ENCODE measurements around the gene TSPAN18.

TSPAN18 gene

DNA sequence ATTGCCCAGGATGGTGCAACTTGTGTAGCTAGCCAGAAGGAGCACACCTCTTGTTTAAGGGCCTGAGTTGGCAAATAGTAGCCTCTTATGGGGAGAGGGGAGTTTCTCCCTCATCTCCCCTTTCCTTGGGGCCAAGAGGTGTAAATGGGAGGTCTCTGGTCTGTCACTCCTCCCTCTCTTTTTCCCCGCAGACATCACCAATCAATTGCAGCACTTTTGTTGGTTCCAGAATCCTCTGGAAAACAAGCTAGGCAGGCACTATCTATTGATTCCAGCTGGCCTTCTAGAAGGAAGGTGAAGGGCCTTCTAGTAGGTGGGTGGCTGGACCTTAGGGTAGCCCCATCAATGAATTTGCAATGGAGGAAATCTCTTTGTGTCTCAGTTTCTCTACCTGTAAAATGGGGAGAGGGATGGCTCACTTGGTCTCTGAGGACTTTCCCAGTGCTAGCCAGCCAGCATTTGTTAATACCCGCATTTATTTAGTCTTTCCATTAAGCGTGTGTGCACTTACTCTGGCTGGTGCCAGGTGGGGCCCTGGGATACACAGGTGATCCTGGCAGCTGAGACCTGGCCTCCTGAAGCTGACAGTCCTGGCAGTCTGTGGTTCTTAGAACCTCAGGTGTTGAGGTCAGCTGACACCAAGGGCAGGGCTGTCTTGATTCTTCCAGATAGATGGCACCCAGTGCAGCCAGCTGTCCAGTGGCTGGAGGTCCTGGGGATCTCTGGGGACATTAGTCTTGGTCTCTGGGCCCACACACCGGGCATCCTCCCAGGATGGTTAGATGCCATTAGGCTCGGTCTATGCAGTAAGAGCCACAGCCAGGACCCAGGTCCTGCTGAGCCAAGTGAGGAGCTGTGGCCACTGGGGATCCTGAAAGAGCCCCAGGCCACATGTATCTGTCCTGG is 51.7 kb downstream of the TSPAN18 start:
- DNase-seq, result no peak

DNA sequence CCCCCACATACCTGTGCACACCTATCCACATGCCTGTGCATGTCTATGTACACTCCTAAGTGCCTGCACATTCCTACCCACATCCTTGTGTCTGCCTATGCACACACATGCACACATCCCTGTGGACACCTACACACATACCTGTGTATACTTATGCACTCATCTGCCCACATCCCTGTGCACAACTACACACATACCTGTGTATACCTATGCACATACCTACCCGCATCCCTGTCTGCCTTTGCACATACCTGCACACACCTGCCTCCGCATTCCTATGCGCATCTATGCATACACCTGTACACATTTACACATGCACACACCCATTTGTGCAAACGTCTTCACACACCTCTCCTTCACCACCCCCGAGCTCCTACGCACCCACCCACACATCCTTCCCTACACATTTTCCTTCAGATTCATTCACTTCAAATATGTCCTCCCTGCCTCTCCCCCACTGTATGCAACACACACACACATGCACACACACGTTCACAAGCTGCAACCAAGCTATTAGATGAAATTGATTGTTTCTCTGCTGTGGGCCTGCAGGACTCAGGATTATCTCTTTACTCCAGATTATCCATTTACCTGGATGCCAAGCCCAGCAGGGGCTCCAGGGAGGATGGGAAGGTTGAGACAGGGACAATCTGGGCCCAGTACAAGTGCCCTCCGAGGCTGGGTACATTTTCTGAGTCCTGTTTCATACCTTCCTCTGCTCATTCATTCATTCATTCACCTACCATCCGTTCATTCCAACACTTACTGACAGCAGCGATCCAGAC is 53.2 kb downstream of the TSPAN18 start:
- no peak for DNase-seq

DNA sequence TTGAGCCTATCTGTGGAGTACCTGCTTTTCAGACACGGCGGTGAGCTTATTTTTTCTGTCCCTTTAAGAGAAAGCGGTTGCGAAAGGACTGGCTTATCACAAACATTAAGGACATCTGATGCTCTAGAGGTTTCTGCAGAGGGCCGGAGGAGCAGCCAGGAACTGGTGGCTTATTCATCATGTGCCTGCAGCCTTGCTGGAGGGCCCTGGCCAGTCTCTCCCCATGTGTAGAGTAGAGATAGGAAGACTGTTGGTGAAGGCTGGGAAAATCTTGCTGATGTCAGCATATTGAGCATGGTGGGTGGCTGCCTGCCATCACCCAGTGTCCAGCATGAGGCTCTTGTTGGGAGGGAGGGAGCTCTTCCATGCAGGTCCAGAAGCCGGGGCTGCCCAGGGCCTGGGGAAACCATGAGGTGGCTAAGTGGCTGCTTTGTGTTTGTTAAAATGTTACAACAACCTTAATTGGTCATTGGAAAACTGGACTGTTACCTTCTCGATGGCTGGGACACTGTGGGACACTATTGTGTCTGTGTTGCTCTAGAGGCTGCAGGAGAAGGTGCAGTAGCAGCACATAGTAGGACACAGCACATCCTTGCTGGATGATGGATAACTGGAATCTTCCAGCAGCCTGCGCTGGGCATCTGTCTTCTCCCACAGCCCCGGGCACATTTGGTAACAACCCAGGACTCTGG is 54.3 kb downstream of the TSPAN18 start:
- DNase-seq, result no peak

DNA sequence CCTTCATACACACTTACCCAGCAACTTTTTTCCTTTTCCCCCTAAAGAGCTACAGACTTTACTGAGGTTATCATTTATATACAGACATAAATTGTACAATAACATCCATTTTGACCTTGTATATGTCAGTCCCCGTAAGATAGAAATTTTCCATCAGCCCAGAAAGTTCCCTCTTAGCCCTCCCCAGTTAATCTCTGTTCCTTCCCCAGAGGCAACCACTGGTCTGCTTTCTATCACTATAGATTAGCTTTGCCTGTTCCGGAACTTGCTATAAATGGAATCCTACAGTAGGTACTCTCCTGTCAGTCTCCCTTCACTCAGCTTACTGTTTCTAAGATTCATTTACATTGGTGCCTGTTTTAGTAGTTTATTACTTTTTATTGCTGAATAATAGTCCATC is 54.9 kb downstream of the TSPAN18 start:
- no peak for DNase-seq

DNA sequence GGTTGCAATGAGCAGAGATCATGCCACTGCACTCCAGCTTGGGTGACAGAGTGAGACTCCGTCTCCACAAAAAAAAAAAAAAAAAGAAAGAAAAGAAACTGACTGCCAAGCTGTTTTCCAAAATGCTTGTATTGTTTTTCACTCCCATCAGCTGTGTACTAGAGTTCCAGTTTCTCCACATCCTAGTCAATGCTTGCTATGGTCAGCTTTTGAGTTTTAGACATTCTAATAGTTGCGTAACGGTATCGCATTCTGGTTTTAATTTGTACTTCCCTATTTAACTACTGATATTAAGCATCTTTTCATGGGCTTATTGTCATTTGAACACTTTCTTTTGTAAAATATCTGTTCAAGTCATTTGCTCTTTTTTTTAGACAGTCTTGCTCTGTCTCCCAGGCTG is 55.7 kb downstream of the TSPAN18 start:
- no peak for DNase-seq

DNA sequence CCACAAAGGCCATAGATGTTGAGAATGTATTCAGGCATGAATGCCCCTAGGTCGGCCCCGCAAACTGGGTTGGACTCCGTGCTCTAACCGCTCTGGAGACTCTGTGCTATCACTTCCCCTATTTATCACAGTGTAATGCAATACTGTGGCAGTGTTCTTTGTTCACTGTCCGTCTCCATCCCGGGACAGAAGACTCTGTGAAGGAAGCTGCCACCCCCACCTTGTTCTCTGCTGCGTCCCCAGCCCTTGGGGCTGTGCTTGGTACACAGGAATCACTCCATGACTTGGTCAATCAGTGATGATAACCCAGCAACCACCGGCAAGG is 57.6 kb downstream of the TSPAN18 start:
- no peak for DNase-seq

DNA sequence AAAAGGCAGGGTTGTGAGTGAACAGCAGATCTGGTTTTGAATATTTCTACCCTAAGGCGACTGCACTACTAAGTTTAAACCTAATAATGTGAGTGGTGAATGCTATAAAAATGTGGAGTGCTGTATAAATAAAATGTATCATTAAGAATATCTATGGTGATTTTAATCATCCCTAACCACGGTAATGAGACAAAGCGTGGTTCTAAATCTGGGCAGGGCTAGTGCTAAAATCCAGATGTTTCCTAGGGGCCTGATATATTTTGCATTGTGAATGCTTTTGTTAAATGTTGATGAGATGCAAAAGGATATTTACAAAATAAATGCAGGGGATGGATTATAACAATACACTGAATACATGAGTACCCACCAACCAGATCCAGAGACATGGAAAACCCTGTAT is 58.1 kb downstream of the TSPAN18 start:
- DNase-seq, result no peak

DNA sequence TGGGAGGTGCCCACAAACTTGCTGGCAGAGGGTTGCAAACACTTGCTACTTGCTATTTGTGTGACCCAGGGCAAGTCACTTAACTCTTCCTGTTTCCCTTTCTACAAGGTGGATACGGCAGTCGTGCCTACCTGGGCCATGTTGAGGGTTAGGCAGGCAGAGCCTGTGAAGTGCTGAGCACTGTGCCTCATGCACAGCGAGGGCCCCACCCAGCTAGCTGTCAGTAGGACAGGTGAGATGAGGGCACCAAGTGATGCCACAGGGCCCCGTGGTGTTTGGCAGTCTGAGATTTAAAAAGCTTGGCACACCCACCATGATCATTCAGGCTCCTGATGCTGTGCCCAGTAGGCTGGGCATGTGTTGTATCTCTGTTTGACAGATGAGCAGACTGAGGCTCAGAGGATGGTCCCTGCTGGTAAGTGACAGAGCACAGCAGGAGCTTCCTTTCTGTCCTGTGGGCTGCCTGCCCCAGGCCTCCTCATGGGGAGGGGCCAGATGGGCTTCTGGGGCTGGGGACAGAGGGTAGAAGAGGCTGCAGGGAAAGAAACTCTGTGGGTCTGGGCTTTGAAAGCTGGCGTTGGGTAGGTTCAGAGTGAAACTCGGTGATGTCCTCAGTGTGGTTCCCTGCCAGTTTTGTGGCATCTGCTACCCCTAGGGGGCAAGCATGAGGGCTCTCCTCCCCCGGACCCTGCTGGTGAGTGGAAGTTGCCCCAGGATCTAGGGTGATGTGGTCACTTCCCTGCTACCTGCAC is 59.3 kb downstream of the TSPAN18 start:
- no peak for DNase-seq

DNA sequence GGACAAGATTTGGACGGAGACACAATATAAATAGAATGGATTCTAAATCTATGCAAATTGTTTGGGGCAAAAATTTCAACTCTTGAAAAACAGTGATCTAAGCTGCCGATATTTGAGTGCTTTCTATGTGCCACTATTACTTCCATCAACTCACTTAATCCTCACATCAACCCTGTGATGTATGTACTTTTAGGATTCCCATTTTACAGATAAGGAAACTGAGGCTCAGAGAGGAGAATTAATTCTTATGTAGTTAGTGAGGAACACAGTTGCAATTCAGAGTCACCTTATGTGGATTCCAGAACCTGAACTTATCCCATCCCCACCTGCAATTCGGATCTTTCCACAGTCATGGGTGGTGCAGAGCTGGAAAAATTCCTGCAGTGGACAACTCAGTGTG is 60.3 kb downstream of the TSPAN18 start:
- no peak for DNase-seq

DNA sequence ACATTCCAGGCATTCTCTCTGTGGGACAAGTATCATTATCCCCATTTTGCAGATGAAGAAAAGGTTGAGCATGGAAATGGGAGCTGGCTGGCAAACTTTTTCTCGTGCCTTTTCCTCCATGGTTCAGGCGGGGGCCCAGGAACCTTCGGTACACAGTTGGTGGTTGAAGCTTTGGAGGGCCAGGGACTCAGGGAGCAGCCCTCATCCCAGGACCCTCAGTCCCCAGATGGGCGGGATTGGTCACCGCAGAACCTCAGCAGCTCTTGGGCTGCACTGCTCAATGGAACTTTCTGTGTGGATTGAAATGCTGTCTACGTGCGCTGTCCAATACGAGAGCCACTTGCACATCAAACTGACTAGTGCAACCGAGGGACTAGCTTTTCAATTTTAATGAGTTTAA is 61.2 kb downstream of the TSPAN18 start:
- DNase-seq, result no peak

DNA sequence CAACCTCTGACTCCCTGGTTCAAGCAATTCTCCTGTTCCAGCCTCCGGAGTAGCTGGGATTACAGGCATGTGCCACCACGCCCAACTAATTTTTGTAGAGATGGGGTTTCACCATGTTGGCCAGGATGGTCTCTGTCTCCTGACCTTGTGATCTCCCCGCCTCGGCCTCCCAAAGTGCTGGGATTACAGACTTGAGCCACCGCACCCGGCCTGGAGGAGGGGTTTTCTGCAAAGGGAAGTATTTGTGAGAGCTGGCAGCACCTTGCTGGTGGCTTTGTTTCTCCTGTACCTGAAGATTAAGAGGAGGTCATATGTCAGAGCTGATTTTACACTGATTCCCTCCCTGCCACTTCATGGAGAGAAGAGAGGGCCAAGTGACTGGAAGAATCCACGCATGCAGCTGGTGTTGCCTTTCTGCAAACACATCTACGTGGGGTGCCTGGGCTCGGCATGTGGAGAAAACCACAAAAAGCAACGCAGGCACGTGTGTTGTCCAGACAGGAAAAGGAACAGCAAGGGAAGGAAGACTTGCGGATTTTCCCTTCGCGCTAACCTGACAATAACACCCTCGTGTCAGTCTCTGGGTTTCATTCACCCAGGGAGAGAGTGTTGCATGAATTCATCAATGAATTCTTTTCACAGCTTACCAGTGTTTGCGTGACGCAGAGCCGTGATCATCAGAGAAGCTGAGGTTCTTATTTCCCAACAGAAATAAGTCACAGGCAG is 61.9 kb downstream of the TSPAN18 start:
- DNase-seq, result no peak

DNA sequence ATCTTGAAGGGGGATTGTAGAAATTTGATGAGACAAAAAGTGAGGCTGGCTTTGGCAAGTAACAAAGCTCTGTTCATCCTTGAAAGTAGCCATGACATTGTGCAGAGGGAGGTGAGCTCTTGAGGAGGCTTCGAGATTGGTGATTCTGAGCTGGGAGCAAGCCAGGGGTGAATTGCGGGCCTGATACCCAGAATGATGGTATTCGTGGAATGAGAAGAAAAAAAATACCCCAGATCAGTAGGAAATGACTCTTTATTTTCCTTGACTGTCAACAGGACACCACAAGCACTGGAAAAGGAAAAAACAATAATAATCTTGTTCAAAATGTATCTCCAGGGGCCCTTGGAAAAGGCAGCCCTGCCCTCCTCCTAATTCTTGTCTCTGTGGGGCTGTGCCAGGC is 62.7 kb downstream of the TSPAN18 start:
- no peak for DNase-seq

DNA sequence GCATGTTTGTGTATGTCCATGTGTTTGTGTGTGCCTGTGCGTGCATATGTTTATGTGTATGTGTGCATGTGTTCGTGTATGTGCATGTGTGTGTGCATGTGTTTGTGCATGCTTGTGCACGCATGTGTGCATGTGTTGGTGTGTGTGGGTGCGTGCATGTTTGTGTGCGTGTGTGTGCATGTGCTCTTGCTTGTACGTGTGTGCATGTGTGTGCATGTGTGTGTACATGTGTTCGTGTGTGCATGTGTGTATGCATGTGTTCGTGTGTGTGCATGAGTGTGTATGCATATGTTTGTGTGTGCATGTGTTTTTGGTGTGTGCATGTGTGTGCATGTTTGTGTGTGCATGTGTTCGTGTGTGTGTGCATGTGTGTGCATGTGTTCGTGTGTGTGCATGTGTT is 63.4 kb downstream of the TSPAN18 start:
- DNase-seq, result no peak

DNA sequence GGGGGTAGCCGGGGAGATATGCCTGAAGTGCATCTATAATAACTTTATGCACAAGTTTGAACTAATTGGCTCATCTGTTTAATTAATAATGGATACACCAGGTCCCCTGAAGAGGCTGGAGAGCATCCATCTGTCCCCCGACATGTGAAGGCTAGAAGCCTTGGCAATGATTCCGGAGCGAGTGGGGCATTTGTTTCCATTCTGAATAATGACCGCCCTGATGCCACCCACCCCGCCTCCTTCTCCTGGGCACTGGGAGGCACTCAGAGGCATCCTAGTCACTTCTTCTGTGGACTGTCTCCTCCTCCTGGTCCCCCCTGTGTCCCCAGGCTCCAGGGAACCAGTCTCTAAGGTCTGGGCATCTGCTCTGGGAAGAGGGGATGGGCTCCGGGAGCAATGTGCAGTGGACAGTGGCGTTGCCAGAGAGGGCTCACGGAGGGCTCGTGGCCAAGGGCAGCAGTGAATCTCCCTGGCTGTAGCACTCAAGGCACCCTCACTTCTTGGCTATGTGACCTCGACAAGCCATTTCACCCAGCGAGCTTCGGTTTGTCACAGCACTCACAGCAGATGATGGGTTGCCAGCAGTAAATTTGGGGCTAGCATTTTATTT is 64.7 kb downstream of the TSPAN18 start:
- DNase-seq, result no peak

DNA sequence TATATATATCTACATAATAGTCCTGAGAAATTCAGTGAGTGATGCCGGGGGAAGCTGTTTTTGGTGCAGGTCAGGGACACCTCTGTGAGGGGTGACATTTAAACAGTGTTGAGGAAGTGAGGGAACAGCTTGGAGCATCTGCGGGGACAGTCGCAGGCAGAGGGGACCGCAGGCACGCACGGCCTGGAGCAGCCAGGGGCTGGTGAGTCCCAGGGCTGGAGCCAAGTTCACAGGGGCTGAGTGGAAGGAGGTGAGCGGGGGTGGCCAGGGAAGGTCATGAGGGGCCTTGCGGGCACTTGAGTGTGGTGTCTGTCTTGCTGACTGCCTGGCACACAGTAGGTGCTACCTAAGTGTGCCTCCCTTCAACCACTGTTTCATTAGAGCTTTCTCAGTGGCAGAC is 65.4 kb downstream of the TSPAN18 start:
- DNase-seq, result no peak

DNA sequence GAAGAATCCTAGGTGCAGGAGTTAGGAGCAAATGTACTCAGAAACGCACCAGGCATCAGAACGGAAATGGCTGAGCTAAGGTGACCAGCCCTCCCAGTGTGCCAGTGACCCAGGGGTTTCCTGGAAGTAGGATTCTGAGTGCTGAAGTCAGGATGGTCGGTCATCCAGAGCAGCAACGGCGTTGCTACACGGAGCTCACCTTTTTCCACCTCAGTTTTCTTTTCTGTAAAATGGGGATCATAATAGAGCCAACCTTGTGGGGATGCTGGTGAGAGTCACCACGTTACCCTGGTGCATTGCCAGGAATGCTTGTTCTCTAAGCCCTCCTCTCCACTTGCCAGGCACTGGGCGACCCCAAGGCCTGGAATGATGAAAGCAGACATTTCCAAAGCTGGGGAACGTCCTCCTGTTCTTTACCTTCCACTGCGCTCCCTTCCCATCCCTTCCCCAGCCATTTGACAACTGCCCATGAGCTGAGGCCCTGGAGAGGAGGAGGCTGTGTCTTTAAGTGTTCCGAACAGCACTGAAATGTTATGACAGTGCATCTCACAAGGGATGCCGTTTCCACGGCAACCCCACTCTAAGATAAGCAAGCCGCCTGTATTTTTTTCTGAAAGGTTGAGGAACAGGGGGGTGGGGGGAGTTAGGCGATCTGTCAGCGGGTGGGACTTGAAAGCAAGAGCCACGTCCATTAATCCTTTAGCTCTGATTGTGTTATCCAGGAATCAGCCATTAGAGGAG is 66.8 kb downstream of the TSPAN18 start:
- DNase-seq, result no peak

DNA sequence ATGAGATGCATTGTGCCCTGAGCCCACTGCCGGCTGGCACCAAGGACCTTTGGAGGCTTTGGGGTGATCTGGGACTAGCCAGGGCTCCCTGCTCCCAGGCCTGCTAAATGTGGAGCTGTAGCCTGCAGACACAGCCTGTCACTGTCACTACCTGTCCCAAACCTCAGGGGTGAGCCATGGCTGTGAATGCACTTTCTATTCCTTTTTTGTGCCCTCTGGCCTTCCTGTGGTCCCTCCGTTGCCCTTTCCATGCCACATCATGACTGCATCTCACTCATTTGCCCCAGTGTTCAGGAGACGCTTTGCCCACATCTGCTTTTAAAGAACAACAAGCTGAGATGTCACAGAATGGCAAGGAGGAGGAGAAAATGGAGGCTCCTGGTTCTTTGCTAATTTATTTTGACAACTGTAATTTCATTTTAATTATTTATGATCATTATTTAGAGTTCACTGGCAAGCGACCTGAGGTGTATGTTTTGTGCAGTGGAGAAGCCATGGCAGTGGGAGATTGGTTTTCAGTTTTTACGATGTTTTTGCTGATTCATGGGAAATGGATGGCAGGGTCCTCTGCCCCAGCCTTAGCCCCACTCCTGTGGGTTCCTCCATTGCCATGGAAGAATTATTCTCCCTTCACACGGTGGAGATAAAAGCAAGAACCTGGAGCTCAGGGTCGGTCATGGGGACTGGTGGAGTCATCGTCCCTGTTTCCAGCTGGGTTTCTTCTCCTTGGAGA is 69.2 kb downstream of the TSPAN18 start:
- no peak for DNase-seq

DNA sequence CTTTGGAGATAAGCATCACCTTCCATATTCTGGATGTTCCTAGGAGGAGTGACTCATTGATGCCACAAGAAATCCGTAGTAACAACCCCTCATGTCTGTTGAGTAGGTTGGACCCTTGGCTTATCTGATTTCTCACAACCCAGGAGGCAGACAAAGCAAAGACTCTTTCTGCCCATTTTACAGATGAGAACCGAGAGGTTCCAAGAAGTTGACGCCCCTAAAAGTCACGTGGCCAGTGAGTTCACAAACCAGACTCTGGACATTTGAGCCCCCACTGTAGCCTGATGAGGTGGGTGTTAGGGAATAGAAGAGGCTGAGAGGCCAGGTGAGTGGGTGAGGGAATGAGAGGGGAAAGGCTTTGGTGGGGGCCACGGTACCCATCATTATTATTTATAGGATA is 70.3 kb downstream of the TSPAN18 start:
- DNase-seq, result no peak

DNA sequence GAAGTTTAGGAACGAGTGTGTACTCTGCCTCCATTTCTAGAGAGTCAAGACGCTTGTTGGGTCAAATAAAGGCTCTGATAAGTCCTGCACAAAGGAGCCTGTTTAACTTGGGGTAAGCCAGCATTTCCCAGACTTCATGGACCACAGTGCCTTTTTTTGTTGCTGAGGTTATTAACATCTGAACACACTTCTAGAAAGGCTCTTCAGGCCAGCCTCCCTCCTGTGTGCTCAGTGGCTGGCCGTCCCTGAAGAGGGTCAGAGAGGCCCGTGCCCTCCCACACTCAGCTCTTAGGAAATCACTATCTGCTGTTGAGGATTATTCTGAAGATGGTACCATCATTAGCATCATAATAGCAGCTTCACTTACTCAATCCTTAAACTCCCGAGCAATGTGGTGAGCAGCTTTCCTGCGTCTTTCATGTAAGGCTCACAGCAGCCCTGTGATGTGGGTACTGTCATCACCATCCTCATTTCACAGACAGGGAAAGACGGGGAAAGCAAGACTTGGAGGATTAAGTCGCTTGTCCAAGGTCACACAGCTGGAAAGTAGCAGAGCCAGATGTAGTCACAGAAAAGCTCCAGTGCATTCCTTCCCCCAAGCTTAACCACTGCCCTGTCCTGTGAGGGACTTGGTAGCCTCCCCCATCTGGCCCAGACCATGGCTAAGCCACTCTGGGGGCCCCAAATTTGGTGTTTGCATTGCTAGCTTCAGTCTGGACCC is 71.3 kb downstream of the TSPAN18 start:
- no peak for DNase-seq

DNA sequence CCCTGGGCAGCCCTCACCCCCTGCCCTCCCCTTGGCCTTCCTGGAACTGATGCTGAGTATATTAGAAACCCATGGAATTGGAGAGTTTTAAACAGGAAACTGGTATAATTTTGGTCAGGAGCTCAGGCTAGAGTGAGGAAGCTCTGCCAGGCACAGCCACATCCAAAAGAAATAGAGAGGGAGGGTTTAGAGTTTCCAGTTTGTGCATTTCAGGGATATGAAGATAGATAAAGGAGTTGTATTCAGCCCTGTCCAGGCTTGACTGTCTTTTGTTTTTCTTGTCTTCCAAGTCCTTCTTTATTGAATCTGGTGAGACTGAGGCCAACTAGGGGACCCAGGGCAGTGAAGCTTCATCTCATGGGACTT is 71.8 kb downstream of the TSPAN18 start:
- no peak for DNase-seq

Data from T-helper 2 cell (primary cell).